GM06990 (cell line): ENCODE results near the gene SLC22A31.
A peak's percentile ranks its signal among the peaks of the same experiment; 100 is the strongest.

Experiments
- DNase-seq: peaks from one replicate; pipeline ENCODE4 v3.0.0-alpha.2; 2011; ENCODE audit not compliant: insufficient read length; ENCODE audit errors: extremely low read depth
- H3K27me3 ChIP-seq: replicated peaks from 2 replicates; pipeline ENCODE4 v1.6.0; 2011; ENCODE audit warnings: low read length; ENCODE audit not compliant: control insufficient read depth, insufficient read depth
- H3K36me3 ChIP-seq: 2 replicates; pipeline ENCODE4 v1.5.1; 2011; ENCODE audit warnings: low read length; ENCODE audit not compliant: control insufficient read depth, insufficient read depth
- H3K4me3 ChIP-seq: replicated peaks from 2 replicates; pipeline ENCODE4 v1.5.1; 2011; ENCODE audit warnings: low read depth, mild to moderate bottlenecking, control low read depth, low read length
- TF ChIP-seq, protein P1 (sequence below): IDR thresholded peaks from 2 replicates; pipeline ENCODE4 v1.5.1; 2011; ENCODE audit warnings: low read length, control low read depth, mild to moderate bottlenecking, inconsistent platforms; ENCODE audit not compliant: insufficient read depth, poor library complexity, severe bottlenecking

Gene SLC22A31

DNA sequence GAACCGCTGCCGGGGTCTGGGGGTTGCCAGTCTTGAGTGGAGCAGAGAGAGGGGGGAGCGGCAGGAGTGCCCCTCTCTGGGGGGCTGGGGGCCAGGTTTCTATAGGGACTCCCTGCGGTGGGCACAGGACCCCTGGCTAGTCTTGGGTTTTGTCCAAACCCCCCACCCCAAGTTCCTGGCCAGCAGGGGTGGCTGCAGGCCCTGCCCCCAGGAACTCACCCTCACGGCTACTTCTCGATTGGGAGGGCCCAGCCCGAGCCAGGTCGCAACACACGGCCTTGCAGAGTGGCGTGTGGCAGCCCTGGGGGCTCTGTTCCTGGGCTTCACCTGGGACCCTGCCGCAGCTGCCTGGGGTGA, 28.2 kb downstream of the SLC22A31 start:
- Histone ChIP-seq H3K36me3 (no peaks in the 10 kb centered on the region), H3K4me3 (no peak overlapping the region), H3K27me3 (no peaks in the 10 kb centered on the region)
- TF ChIP-seq, protein P1, sequence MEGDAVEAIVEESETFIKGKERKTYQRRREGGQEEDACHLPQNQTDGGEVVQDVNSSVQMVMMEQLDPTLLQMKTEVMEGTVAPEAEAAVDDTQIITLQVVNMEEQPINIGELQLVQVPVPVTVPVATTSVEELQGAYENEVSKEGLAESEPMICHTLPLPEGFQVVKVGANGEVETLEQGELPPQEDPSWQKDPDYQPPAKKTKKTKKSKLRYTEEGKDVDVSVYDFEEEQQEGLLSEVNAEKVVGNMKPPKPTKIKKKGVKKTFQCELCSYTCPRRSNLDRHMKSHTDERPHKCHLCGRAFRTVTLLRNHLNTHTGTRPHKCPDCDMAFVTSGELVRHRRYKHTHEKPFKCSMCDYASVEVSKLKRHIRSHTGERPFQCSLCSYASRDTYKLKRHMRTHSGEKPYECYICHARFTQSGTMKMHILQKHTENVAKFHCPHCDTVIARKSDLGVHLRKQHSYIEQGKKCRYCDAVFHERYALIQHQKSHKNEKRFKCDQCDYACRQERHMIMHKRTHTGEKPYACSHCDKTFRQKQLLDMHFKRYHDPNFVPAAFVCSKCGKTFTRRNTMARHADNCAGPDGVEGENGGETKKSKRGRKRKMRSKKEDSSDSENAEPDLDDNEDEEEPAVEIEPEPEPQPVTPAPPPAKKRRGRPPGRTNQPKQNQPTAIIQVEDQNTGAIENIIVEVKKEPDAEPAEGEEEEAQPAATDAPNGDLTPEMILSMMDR: no peak
- no peak for DNase-seq

DNA sequence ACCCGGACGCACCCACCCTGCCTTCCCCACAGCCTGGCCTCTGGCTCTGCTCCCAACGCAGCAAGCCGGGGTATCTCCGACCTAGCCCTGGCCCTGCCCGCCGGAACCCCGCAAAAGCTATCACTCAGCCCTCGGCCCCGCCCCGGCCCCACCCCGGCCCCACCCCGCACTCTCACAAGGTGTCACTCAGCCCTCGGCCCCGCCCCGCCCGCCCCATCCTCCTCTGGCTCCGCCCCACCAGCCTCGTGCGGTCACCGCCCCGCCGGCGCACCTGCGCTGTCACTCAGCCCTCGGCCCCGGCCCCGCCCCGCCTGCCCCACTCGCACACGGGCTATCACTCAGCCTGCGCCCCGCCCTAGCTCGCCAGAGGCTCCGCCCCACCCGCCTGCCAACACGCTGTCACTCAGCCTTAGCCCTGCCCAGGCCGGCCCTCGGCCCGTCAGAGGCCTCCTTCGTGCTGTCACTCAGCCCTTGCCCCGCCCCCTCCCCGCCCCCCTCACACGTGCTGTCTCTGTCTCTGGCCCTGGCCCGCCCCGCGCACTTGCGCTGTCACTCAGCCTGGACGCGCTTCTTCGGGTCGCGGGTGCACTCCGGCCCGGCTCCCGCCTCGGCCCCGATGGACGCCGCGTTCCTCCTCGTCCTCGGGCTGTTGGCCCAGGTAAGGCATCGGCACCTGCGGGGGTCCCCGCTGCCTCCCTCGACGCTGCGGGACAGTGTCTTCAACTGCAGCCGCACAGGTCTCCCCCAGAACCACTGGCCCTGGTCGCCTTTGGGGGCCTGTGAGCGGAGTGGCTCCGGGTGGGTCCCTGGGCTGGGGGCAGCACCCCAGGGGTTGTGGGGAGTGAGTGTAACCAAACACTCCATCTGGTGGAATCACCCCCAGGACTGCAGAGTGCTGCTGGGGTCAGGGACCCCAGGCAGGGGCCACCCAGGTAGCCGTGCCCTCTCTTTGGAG, 28.8 kb downstream of the SLC22A31 start, which contains the start of gene CDH15:
CDH15 (plus strand) TSS at position 533 of the 955 bp plus-strand sequence; CDS start at position 617, 84 bp downstream.
- DNase-seq: peak; percentile 96
- no peaks in the 10 kb centered on the region for H3K36me3 ChIP-seq
- H3K4me3 ChIP-seq: peak within 1 kb of the TSS; percentile 37
- TF ChIP-seq, protein P1: no peak
- no peaks in the 10 kb centered on the region for H3K27me3 ChIP-seq

DNA sequence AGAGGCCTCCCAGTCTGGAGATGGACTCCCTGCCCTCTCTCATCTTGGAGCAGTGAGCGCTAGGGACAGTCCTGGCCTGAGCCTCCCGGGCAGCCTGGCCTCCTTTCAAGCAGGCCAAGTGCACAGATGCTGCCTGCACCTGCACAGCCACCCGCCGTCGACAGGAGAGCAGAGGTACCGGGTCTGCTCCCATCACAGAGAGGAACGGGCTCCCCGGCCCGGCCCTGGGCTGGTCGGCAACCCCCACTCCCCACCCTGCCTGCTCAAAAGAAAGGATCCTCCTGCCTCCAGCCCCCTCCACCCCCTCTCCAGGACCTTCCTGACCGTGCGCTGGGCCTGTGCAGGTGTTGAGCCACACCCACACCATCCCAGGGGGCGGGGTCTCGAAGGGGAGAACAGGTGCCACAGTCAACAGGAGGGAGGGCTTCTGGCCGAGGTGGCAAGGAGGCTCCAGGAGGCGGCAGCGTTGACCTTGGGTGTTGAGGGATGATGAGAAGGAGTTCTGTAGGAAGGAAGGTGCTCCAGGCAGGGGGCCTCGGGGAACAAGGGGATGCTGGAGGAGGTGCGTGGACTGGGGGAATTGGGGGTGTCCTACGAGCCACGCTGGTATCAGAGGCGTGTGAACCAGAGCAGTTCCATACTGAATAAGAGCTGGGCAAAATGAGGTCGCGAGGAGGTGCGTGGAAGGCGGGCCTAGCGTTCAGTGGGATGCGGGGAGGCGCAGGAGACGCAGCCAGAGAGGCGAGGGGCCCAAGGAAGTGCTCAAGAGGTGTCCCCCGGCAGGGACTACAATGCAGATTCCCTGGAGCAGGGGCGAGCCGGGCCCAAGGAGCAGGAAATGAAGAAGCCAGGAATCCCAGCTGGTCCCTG, 29.8 kb downstream of the SLC22A31 start:
- Histone ChIP-seq H3K4me3 (peak overlapping the region; percentile 37), H3K27me3 (no peaks in the 10 kb centered on the region), H3K36me3 (no peaks in the 10 kb centered on the region)
- TF ChIP-seq, protein P1: no peak
- DNase-seq: peak; percentile 41

DNA sequence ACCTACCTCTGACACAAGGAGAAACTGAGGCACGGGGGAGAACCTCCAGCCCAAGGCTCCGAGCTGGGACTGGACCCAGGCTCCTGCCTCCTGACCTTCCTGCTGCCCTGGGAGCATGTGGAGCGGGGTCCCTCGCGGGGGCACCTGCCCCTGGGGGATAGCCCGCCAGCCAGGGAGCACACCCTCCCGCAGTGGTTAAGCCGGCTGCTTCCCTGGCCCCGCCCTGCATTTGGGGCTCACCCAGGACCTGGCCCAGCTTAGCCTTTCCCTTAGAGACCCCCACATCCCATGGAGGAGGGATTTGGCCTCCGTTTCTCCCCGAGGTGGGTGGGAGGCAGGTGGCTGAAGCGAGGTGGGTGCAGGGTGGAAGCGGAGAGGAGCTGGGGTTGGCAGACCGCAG, 30.6 kb downstream of the SLC22A31 start:
- TF ChIP-seq, protein P1: no peak
- Histone ChIP-seq H3K4me3 (no peak overlapping the region), H3K36me3 (no peaks in the 10 kb centered on the region), H3K27me3 (no peaks in the 10 kb centered on the region)
- DNase-seq: no peak

DNA sequence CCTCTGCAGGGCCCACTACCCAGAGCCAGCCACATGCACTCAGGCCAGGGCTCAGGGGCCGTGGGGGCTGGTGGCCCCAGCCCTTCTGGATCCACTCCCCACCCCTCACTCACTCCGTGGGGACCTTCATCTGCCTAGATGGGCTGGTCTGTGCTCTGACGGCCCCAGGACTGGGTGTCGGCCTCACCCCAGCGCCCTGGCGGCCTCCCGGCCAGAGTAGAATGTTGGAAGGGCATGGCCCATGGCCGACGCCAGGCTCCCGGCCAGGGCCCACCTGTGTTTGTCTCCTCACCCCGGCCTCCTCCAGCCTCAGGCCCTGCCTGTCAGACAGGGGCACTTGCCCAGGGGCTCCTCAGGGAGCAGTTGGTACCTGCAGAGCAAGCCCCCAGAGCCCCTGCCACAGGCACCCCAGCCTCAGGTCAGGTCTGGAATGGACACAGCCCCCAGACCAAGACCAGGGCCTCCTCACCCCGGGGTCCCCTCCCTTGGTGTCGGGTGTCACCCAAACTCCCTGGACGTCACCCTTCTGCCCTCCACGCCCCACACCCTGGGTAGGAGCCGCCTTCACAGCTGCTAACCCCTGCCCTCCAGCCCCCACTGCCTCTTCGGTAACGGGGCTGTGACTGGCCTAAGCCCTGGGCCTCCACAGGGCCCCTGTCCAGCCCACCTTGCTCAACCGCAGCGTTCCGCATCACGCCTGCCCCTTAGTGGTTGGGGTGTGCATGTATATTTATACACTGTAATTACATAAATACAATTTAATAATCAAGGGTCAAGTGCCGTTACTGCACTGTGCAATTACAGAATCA, 31.8 kb downstream of the SLC22A31 start:
- Histone ChIP-seq H3K36me3 (no peaks in the 10 kb centered on the region), H3K27me3 (no peaks in the 10 kb centered on the region), H3K4me3 (no peak overlapping the region)
- DNase-seq: no peak
- TF ChIP-seq, protein P1: no peak
